Measurements from ENCODE around the gene BRICD5.

BRICD5 gene

GRCh38 chr16:2178321-2179106 lies 32.1 kb downstream of the BRICD5 start:
- DNase-seq, result no peak

GRCh38 chr16:2177561-2177960 lies 33.1 kb downstream of the BRICD5 start:
- DNase-seq, result no peak

GRCh38 chr16:2177101-2177500 lies 33.6 kb downstream of the BRICD5 start:
- DNase-seq, result no peak

- DNase-seq, result no peak
Measured at GRCh38 chr16:2176047-2176446, 34.6 kb downstream of the BRICD5 start.

- DNase-seq, result no peak
Measured at GRCh38 chr16:2175454-2175853, 35.2 kb downstream of the BRICD5 start.

- no peak for DNase-seq
Measured at GRCh38 chr16:2174396-2175131, 36.1 kb downstream of the BRICD5 start.

- no peak for DNase-seq
Measured at GRCh38 chr16:2173916-2174315, 36.7 kb downstream of the BRICD5 start.

GRCh38 chr16:2173366-2173765 lies 37.3 kb downstream of the BRICD5 start:
- no peak for DNase-seq

GRCh38 chr16:2172688-2173335 lies 37.9 kb downstream of the BRICD5 start:
- no peak for DNase-seq

- DNase-seq, result no peak
Measured at GRCh38 chr16:2171601-2172178, 39.0 kb downstream of the BRICD5 start.

GRCh38 chr16:2170587-2171435 lies 39.9 kb downstream of the BRICD5 start:
- DNase-seq, result no peak

- DNase-seq, result no peak
Measured at GRCh38 chr16:2170080-2170479, 40.6 kb downstream of the BRICD5 start.

GRCh38 chr16:2167068-2167638 lies 43.5 kb downstream of the BRICD5 start:
- no peak for DNase-seq

GRCh38 chr16:2166263-2167067 lies 44.2 kb downstream of the BRICD5 start:
- no peak for DNase-seq

GRCh38 chr16:2165861-2166260 lies 44.8 kb downstream of the BRICD5 start:
- DNase-seq, result no peak

GRCh38 chr16:2163211-2163881 lies 47.3 kb downstream of the BRICD5 start:
- DNase-seq, result no peak

- DNase-seq, result no peak
Measured at GRCh38 chr16:2162676-2163118, 48.0 kb downstream of the BRICD5 start.

GRCh38 chr16:2161911-2162310 lies 48.8 kb downstream of the BRICD5 start:
- no peak for DNase-seq

GRCh38 chr16:2160915-2161551 lies 49.6 kb downstream of the BRICD5 start:
- no peak for DNase-seq
